SK-N-SH (cell line): ENCODE results near the gene ZNF837. TPM values are rescaled to one million over a fixed set of nuclear protein-coding genes. Genes with fewer than 3 reads are reported as not detected.

Experiments used
- CTCF ChIA-PET: fragments of 300-600, 350-600 bp; formaldehyde crosslinking; extraction: SDS; loops from one replicate; lab custom pipeline; 2021; lab: Yijun Ruan, JAX
- POLR2A ChIA-PET: fragments of 350-600 bp; sonication (Branson Sonifier 250); formaldehyde crosslinking; extraction: SDS; loops from one replicate; lab custom pipeline; 2020; ENCODE audit warnings: antibody characterized with exemption, inconsistent platforms; lab: Yijun Ruan, JAX
- DNase-seq: peaks from one replicate; pipeline ENCODE4 v3.0.0; 2012
- H2AFZ ChIP-seq: fragments of 200-600 bp; sonication (generic); 2 replicates; pipeline ENCODE4 v1.8.1; 2016; ENCODE audit warnings: antibody characterized with exemption, mild to moderate bottlenecking, low read depth
- H3F3A ChIP-seq: fragments of 200-600 bp; sonication (generic); replicated peaks from 2 replicates; pipeline ENCODE3; 2016; ENCODE audit warnings: antibody characterized with exemption, mild to moderate bottlenecking; ENCODE audit not compliant: insufficient read depth
- H3K27ac ChIP-seq, 2 experiments: fragments of 200-500 bp in 1 of 2; fragments of 200-600 bp in 1 of 2; sonication (Bioruptor generic) in 1 of 2; sonication (generic), shearing (Covaris generic) in 1 of 2; 2 replicates each; pipeline versions ENCODE4 v1.5.1 to v1.6.1; 2014 to 2016; ENCODE audit warnings: low read depth in 2 of 2, inconsistent platforms in 1 of 2, low read length in 1 of 2, mild to moderate bottlenecking in 1 of 2, mixed read lengths in 1 of 2
- H3K27me3 ChIP-seq: fragments of 200-600 bp; sonication (generic), shearing (Covaris generic); 2 replicates; pipeline ENCODE4 v1.6.1; 2016; ENCODE audit warnings: mixed run types; ENCODE audit not compliant: insufficient read depth
- H3K36me3 ChIP-seq, 2 experiments: fragments of 200-500 bp in 1 of 2; fragments of 200-600 bp in 1 of 2; sonication (Bioruptor generic) in 1 of 2; sonication (generic) in 1 of 2; replicated peaks in 1 of 2; 2 replicates each; pipeline versions ENCODE3 to v1.5.1; 2014 to 2016; ENCODE audit warnings: low read length in 1 of 2, mild to moderate bottlenecking in 1 of 2; ENCODE audit not compliant: insufficient read depth in 2 of 2, control insufficient read depth in 1 of 2
- H3K4me1 ChIP-seq, 2 experiments: fragments of 200-500 bp in 1 of 2; fragments of 200-600 bp in 1 of 2; sonication (Bioruptor generic) in 1 of 2; sonication (generic), shearing (Covaris generic) in 1 of 2; 2 replicates each; pipeline versions ENCODE4 v1.5.1 to v1.6.1; 2014 to 2016; ENCODE audit warnings: low read depth in 1 of 2, low read length in 1 of 2, mixed run types in 1 of 2; ENCODE audit not compliant: insufficient read depth in 2 of 2, control insufficient read depth in 1 of 2
- H3K4me2 ChIP-seq: fragments of 200-600 bp; sonication (generic), shearing (Covaris generic); 2 replicates; pipeline ENCODE4 v1.6.1; 2017; ENCODE audit warnings: mixed run types
- H3K4me3 ChIP-seq, 2 experiments: fragments of 200-500 bp in 1 of 2; fragments of 200-600 bp in 1 of 2; sonication (Bioruptor generic) in 1 of 2; sonication (generic), shearing (Covaris generic) in 1 of 2; 2 replicates each; pipeline versions ENCODE4 v1.5.1 to v1.8.1; 2014 to 2016; ENCODE audit warnings: low read depth in 2 of 2, inconsistent platforms in 1 of 2, low read length in 1 of 2, mild to moderate bottlenecking in 1 of 2, mixed read lengths in 1 of 2, moderate library complexity in 1 of 2
- H3K79me2 ChIP-seq: fragments of 200-600 bp; sonication (generic); 2 replicates; pipeline ENCODE4 v1.8.1; 2017; ENCODE audit warnings: mild to moderate bottlenecking; ENCODE audit not compliant: insufficient read depth
- H3K9ac ChIP-seq: fragments of 200-600 bp; sonication (generic); 2 replicates; pipeline ENCODE4 v1.6.1; 2017; ENCODE audit warnings: mixed run types
- H3K9me2 ChIP-seq: fragments of 200-600 bp; sonication (generic); 2 replicates; pipeline ENCODE4 v1.6.1; 2017; ENCODE audit warnings: mixed run types
- H3K9me3 ChIP-seq: fragments of 200-600 bp; sonication (generic); 2 replicates; pipeline ENCODE4 v1.6.1; 2017; ENCODE audit warnings: mixed run types, mild to moderate bottlenecking, moderate library complexity
- H4K20me1 ChIP-seq: fragments of 200-600 bp; sonication (generic); 2 replicates; pipeline ENCODE4 v1.6.1; 2017; ENCODE audit warnings: mild to moderate bottlenecking, mixed run types; ENCODE audit not compliant: insufficient read depth
- EP300 ChIP-seq, 2 experiments: IDR thresholded peaks; 2 replicates each; pipeline versions ENCODE4 v1.4.0 to v1.6.1; 2012; ENCODE audit warnings: borderline replicate concordance in 1 of 2, low read depth in 1 of 2, low read length in 1 of 2
- MEF2A ChIP-seq: IDR thresholded peaks from 2 replicates; pipeline ENCODE4 v1.4.0; 2012; ENCODE audit warnings: low read depth, borderline replicate concordance
- REST ChIP-seq: IDR thresholded peaks from 2 replicates; pipeline ENCODE4 v1.6.1; 2012; ENCODE audit warnings: mild to moderate bottlenecking, low read depth, low read length, moderate library complexity
- SMC3 ChIP-seq: IDR thresholded peaks from 2 replicates; pipeline ENCODE4 v1.6.1; 2012; ENCODE audit warnings: low read depth, low read length, improper control_type of control experiment
- ZBTB33 ChIP-seq: IDR thresholded peaks from 2 replicates; pipeline ENCODE4 v1.4.0; 2012; ENCODE audit warnings: low read depth, borderline replicate concordance
- WGBS: methylation state at CpG from one replicate; pipeline ENCODE4 v1.1.6; 2017; ENCODE audit warnings: low lambda C conversion rate; 5-methylcytosine and 5-hydroxymethylcytosine counted together
- polyA plus RNA-seq, 3 experiments: library from polyadenylated mRNA; depleted of rRNA; stranded (reverse); fragments of >200 nt; gene quantifications; 2 replicates each; pipeline ENCODE4 v1.2.3, GENCODE V29; 2012

Gene ZNF837
- polyA plus RNA-seq, 1 of the 3 experiments (the other 2 are of a cell fraction) = 1.6 TPM

GRCh38 chr19:58334691-58335249 is 46.1 kb downstream of the ZNF837 start:
- H2AFZ ChIP-seq = no peak overlapping the region
- POLR2A ChIA-PET = no interaction called here
- no peaks in the 10 kb centered on the region for H3F3A ChIP-seq
- TF ChIP-seq SMC3 = no peak
- no peak for TF ChIP-seq EP300 (IDR thresholded peaks at IDR 0.05; ENCODE audit: borderline replicate concordance in 1 of 2, low read depth in 1 of 2, low read length in 1 of 2)
- TF ChIP-seq, all 33 proteins: peak for 0
- Histone ChIP-seq H3K4me3 (no peak overlapping the region), H3K9ac (no peak overlapping the region), H3K9me3 (no peaks in the 10 kb centered on the region), H3K36me3 (peaks cover 20 to 42% of the 10 kb centered on the region in 2 experiments), H4K20me1 (no peaks in the 10 kb centered on the region), H3K4me1 (no peaks in the 10 kb centered on the region; a peak in 1 of 4 replicates), H3K4me2 (no peak overlapping the region), H3K27ac (no peak overlapping the region), H3K79me2 (peaks cover 14% of the 10 kb centered on the region; the same call in 1 of the 2 replicates), H3K27me3 (no peaks in the 10 kb centered on the region), H3K9me2 (no peaks in the 10 kb centered on the region)
- WGBS = 93% methylated on average over 7 of the region's 19 CpGs
- DNase-seq = no peak
- CTCF ChIA-PET = no interaction called here

GRCh38 chr19:58332697-58333096 is 48.1 kb downstream of the ZNF837 start:
- Histone ChIP-seq H3F3A (no peaks in the 10 kb centered on the region), H3K9ac (no peak overlapping the region), H3K9me3 (no peaks in the 10 kb centered on the region), H4K20me1 (no peaks in the 10 kb centered on the region), H3K4me2 (no peak overlapping the region), H3K27ac (no peak overlapping the region), H3K79me2 (peaks cover 32% of the 10 kb centered on the region), H2AFZ (no peak overlapping the region), H3K4me1 (peaks cover 0 to 10% of the 10 kb centered on the region in 2 experiments; a peak in 1 of 4 replicates), H3K9me2 (no peaks in the 10 kb centered on the region), H3K27me3 (no peaks in the 10 kb centered on the region), H3K36me3 (peaks cover 7 to 25% of the 10 kb centered on the region in 2 experiments), H3K4me3 (no peak overlapping the region)
- no peak for TF ChIP-seq MEF2A
- no peak for TF ChIP-seq SMC3
- TF ChIP-seq REST = no peak
- TF ChIP-seq ZBTB33 = no peak
- ChIA-PET CTCF (no interaction called here), POLR2A (no interaction called here)
- WGBS = 95% methylated on average over 1 of the region's 1 CpG
- no peak for DNase-seq
